ENCODE measurements around the gene TNFSF4.

DNA sequence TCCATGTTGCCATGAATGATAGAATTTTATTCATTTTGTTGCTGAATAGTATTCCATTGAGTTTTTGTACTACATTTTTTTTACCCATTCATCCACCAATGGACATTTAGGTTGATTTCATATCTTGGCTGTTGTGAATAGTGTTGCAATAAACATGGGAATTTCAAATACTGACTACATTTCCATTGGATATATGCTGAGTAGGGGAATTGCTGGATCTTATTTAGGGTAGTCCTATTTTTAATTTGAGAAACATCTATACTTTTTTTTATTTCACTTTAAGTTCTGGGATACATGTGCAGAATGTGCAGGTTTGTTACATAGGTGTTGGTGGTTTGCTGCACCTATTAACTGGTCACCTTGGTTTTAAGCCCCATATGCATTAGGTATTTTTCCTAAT is 38.8 kb upstream of the TNFSF4 start:
- no peak for TF ChIP-seq POLR2A (IDR thresholded peaks at IDR 0.05)
- TF ChIP-seq, protein P1, sequence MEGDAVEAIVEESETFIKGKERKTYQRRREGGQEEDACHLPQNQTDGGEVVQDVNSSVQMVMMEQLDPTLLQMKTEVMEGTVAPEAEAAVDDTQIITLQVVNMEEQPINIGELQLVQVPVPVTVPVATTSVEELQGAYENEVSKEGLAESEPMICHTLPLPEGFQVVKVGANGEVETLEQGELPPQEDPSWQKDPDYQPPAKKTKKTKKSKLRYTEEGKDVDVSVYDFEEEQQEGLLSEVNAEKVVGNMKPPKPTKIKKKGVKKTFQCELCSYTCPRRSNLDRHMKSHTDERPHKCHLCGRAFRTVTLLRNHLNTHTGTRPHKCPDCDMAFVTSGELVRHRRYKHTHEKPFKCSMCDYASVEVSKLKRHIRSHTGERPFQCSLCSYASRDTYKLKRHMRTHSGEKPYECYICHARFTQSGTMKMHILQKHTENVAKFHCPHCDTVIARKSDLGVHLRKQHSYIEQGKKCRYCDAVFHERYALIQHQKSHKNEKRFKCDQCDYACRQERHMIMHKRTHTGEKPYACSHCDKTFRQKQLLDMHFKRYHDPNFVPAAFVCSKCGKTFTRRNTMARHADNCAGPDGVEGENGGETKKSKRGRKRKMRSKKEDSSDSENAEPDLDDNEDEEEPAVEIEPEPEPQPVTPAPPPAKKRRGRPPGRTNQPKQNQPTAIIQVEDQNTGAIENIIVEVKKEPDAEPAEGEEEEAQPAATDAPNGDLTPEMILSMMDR (IDR thresholded peaks at IDR 0.05), result no peak
